ENCODE data around the gene PCCA.

DNA sequence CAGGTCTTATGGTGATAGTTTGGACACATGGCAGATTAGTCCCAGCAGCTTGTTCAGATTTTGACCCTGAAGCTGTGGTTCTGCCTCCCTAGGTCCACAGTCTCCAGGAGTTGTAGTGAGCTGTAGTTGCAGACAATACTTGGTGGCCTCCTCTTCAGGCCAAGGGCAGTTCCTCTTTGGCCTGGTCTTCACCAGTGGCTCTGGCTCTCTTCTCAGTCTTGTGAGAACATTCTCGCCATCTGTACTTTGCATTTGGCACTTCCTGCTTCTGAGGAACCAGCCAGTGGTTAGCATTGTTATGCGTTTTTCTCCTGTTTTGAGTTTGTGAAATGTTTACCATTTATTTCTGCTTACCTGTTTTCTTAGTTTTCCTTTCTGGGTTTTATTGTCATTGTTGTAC is 40.7 kb downstream of the PCCA start:
- TF ChIP-seq, protein P1, sequence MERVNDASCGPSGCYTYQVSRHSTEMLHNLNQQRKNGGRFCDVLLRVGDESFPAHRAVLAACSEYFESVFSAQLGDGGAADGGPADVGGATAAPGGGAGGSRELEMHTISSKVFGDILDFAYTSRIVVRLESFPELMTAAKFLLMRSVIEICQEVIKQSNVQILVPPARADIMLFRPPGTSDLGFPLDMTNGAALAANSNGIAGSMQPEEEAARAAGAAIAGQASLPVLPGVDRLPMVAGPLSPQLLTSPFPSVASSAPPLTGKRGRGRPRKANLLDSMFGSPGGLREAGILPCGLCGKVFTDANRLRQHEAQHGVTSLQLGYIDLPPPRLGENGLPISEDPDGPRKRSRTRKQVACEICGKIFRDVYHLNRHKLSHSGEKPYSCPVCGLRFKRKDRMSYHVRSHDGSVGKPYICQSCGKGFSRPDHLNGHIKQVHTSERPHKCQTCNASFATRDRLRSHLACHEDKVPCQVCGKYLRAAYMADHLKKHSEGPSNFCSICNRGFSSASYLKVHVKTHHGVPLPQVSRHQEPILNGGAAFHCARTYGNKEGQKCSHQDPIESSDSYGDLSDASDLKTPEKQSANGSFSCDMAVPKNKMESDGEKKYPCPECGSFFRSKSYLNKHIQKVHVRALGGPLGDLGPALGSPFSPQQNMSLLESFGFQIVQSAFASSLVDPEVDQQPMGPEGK (CRISPR knock-in tag; IDR thresholded peaks at IDR 0.05; ENCODE audit: borderline replicate concordance): no peak
- TF ChIP-seq, protein P2, sequence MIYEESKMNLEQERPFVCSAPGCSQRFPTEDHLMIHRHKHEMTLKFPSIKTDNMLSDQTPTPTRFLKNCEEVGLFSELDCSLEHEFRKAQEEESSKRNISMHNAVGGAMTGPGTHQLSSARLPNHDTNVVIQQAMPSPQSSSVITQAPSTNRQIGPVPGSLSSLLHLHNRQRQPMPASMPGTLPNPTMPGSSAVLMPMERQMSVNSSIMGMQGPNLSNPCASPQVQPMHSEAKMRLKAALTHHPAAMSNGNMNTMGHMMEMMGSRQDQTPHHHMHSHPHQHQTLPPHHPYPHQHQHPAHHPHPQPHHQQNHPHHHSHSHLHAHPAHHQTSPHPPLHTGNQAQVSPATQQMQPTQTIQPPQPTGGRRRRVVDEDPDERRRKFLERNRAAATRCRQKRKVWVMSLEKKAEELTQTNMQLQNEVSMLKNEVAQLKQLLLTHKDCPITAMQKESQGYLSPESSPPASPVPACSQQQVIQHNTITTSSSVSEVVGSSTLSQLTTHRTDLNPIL (CRISPR knock-in tag; IDR thresholded peaks at IDR 0.05; ENCODE audit: low read depth): no peak
- no peak for TF ChIP-seq GLIS3 (CRISPR knock-in tag; IDR thresholded peaks at IDR 0.05)
- no peak for TF ChIP-seq ARNTL (CRISPR knock-in tag; IDR thresholded peaks at IDR 0.05; ENCODE audit: borderline replicate concordance, low read depth)
- TF ChIP-seq SNAI2 (CRISPR knock-in tag; IDR thresholded peaks at IDR 0.05): no peak
- no peak for TF ChIP-seq RARB (CRISPR knock-in tag; IDR thresholded peaks at IDR 0.05)
- TF ChIP-seq ZNF565 (CRISPR knock-in tag; conservative IDR thresholded peaks at IDR 0.05; ENCODE audit: low read depth): no peak
- TF ChIP-seq PPARA (CRISPR knock-in tag; IDR thresholded peaks at IDR 0.05; ENCODE audit: borderline replicate concordance): no peak
- TF ChIP-seq OSR1 (CRISPR knock-in tag; IDR thresholded peaks at IDR 0.05): no peak

Data from SK-N-SH treated with all-trans-retinoic acid at 6 μM for 48 hours (cell line).